Mesothelial cell of epicardium (in vitro differentiated cells): Measurements from ENCODE around the gene DDI2. TPM values are rescaled to one million over a fixed set of nuclear protein-coding genes. Genes with fewer than 3 reads are reported as not detected.

ENCODE experiments used
- DNase-seq, 2 experiments: peaks; one replicate each; pipeline ENCODE4 v3.0.0; 2021; ENCODE audit warnings: low spot score in 2 of 2; ENCODE audit not compliant: unreplicated experiment in 2 of 2
- H3K27ac Mint-ChIP-seq: 2 replicates; pipeline ENCODE4 v1.8.0; 2021; ENCODE audit warnings: mixed read lengths
- H3K27me3 Mint-ChIP-seq: 2 replicates; pipeline ENCODE4 v1.8.0; 2021; ENCODE audit warnings: low read depth, mixed read lengths
- H3K36me3 Mint-ChIP-seq: 2 replicates; pipeline ENCODE4 v1.8.0; 2021; ENCODE audit warnings: mixed read lengths
- H3K4me1 Mint-ChIP-seq: 2 replicates; pipeline ENCODE4 v1.8.0; 2021; ENCODE audit warnings: mixed read lengths
- H3K4me3 Mint-ChIP-seq: 2 replicates; pipeline ENCODE4 v1.8.0; 2021; ENCODE audit warnings: mild to moderate bottlenecking, moderate library complexity, mixed read lengths
- H3K9me3 Mint-ChIP-seq: 2 replicates; pipeline ENCODE4 v1.8.0; 2021; ENCODE audit warnings: mixed read lengths
- total RNA-seq: library from RNA; stranded (reverse); gene quantifications from 3 replicates; pipeline ENCODE4 v1.2.1, GENCODE V29; 2021
- TF ChIP-seq, protein P1 (sequence below): fragments of 200-600 bp; sonication (generic); IDR thresholded peaks from one replicate; pipeline ENCODE4 v1.5.0; 2021; ENCODE audit warnings: antibody characterized with exemption; ENCODE audit not compliant: unreplicated experiment

DDI2 gene
- total RNA-seq, 1 donor from 2014 or later: 34.5 TPM

DNA sequence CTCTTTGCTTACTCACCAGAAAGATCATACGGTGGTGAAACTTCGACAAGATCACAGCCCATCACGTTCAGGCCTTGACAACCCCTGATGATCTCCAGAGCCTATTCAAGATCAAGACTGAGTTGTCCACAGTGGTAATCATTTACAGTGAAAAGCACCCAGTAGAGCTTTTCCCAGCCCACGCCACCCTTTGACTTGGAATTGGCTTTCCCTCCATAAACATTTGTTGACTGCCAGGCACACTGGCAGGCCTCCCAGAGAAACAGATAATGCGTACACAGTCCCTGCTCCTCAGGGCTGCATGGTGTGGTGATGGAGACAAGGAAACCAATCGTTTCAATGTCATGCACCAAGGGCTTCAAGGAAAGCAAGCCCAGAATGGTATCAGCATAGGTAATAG lies 42.5 kb upstream of the DDI2 start:
- TF ChIP-seq, protein P1, sequence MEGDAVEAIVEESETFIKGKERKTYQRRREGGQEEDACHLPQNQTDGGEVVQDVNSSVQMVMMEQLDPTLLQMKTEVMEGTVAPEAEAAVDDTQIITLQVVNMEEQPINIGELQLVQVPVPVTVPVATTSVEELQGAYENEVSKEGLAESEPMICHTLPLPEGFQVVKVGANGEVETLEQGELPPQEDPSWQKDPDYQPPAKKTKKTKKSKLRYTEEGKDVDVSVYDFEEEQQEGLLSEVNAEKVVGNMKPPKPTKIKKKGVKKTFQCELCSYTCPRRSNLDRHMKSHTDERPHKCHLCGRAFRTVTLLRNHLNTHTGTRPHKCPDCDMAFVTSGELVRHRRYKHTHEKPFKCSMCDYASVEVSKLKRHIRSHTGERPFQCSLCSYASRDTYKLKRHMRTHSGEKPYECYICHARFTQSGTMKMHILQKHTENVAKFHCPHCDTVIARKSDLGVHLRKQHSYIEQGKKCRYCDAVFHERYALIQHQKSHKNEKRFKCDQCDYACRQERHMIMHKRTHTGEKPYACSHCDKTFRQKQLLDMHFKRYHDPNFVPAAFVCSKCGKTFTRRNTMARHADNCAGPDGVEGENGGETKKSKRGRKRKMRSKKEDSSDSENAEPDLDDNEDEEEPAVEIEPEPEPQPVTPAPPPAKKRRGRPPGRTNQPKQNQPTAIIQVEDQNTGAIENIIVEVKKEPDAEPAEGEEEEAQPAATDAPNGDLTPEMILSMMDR: no peak
- Mint-ChIP-seq H3K27me3 (no peaks in the 10 kb centered on the region), H3K4me1 (no peaks in the 10 kb centered on the region), H3K9me3 (no peaks in the 10 kb centered on the region), H3K27ac (no peak overlapping the region), H3K36me3 (peaks cover 5% of the 10 kb centered on the region), H3K4me3 (no peak overlapping the region)
- no peak for DNase-seq

DNA sequence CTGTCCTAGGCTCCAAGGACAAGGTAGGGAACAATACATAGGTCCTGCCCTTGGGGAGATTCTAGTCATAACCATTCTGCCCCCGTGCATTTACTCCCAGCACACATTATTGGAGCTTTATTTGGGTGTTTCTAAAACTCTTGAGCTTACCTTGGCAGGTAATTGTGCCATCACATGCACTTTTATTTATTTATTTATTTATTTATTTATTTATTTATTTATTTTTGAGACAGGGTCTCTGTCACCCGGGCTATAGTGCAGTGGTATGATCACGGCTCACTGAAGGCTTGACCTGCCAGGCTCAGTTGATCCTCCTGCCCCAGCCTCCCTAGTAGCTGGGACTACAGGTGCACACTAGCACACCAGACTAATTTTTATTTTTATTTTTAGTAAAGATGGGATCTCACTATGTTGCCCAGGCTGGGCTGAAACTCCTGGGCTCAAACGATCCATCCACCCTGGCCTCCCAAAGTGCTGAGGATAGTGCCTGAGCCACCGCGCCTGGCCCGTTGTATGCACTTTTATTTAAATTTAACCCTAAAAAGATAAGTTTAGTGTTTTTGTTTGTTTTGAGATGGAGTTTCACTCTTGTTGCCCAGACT lies 41.6 kb upstream of the DDI2 start:
- Mint-ChIP-seq H3K36me3 (peaks cover 2% of the 10 kb centered on the region), H3K4me3 (no peak overlapping the region), H3K9me3 (no peaks in the 10 kb centered on the region), H3K27ac (no peak overlapping the region), H3K4me1 (no peaks in the 10 kb centered on the region), H3K27me3 (no peaks in the 10 kb centered on the region)
- DNase-seq: no peak
- TF ChIP-seq, protein P1: no peak

DNA sequence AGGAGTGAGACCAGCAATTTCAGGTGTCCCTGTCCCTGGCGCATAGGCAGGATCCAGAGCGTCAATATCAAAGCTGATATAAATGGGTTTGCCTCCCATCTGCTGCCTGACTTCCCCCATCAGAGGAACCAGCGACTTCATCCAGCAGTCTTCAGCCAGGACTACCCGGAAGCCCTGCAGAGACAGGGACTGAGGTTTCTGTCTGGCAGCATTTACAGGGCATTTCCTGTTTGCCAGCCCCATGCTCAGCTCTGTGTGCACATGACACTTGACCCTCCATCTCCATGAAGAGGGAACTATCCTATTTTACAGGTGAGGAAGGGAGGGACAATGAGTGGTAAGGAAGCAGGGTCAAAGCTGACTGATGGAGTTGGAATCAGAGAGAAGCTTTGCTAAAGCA lies 39.6 kb upstream of the DDI2 start:
- Mint-ChIP-seq H3K4me1 (no peaks in the 10 kb centered on the region), H3K27me3 (no peaks in the 10 kb centered on the region), H3K4me3 (no peak overlapping the region), H3K27ac (no peak overlapping the region), H3K9me3 (no peaks in the 10 kb centered on the region), H3K36me3 (no peaks in the 10 kb centered on the region)
- TF ChIP-seq, protein P1: no peak
- no peak for DNase-seq

DNA sequence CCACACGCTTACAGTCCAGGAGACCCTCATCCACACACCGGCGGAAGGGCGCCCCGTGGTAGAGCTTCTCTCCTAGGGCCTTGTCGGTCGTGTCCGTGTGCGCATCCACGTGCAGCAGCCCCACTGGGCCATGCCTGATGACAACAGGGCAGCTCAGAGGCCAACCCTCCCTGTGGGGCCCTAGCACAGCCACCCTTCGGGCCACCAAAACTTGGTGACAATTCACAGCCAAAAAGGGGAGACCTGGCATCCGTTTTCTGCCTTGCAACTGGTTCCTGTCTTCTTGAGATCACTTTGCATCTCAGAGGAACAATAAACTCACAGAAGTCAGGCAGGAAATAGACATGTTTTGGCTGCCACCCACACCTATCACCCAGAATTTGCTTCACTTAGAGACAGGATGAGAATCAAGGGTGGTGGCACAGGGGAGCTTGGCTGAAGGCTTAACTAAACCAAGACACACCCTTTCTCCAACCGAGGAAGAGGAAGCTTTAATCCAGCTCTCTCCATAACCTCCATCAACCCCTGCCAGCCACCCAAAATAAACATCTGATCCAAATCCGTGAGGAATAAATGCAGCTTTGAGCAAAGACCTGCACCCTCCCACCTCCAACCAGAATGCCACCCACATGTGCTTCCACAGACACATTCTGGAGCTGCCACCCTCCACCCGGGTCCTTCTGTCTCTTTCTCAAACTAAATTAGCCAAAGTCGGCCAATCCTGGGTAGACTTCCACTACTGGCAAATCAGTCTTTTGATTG lies 38.2 kb upstream of the DDI2 start:
- no peak for DNase-seq
- Mint-ChIP-seq H3K9me3 (no peaks in the 10 kb centered on the region), H3K4me3 (no peak overlapping the region), H3K36me3 (no peaks in the 10 kb centered on the region), H3K4me1 (no peaks in the 10 kb centered on the region), H3K27ac (no peak overlapping the region), H3K27me3 (no peaks in the 10 kb centered on the region)
- TF ChIP-seq, protein P1: no peak

DNA sequence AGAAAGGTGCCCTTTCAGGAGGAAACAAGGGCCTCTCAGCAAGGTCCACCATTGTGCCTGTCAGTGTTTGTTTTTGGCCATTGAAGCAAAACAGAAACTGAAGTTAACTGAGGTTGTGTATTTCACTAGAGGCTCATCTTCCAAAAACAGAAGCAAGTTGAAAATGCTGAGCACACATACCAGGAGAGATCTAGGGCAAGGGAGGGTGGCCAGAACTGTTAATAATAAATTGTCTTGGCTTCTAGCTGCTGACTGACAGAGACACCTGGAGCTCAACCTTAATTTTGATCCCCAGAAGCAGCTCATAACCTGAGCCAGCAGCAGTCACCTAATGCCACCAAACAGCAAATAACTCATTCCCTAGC lies 37.6 kb upstream of the DDI2 start:
- DNase-seq: no peak
- Mint-ChIP-seq H3K27me3 (no peaks in the 10 kb centered on the region), H3K9me3 (no peaks in the 10 kb centered on the region), H3K4me3 (no peak overlapping the region), H3K4me1 (no peaks in the 10 kb centered on the region), H3K36me3 (no peaks in the 10 kb centered on the region), H3K27ac (no peak overlapping the region)
- TF ChIP-seq, protein P1: no peak
